SK-N-SH (cell line): ENCODE measurements around the gene DTNBP1.

ENCODE experiments used
- CTCF ChIP-seq: fragments of 200-600 bp; sonication (generic); IDR thresholded peaks from 2 replicates; pipeline ENCODE4 v1.6.1; 2017; ENCODE audit warnings: antibody characterized with exemption, mild to moderate bottlenecking, moderate library complexity
- EP300 ChIP-seq, 2 experiments: IDR thresholded peaks; 2 replicates each; pipeline versions ENCODE4 v1.4.0 to v1.6.1; 2012; ENCODE audit warnings: borderline replicate concordance in 1 of 2, low read depth in 1 of 2, low read length in 1 of 2
- GATA2 ChIP-seq: sonication (generic); formaldehyde crosslinking; IDR thresholded peaks from 2 replicates; pipeline ENCODE4 v1.5.0; 2020; ENCODE audit warnings: mild to moderate bottlenecking, missing genetic modification reagents
- MEF2A ChIP-seq: IDR thresholded peaks from 2 replicates; pipeline ENCODE4 v1.4.0; 2012; ENCODE audit warnings: low read depth, borderline replicate concordance
- YY1 ChIP-seq: IDR thresholded peaks from 2 replicates; pipeline ENCODE4 v1.4.0; 2012; ENCODE audit warnings: low read depth, mild to moderate bottlenecking

DNA sequence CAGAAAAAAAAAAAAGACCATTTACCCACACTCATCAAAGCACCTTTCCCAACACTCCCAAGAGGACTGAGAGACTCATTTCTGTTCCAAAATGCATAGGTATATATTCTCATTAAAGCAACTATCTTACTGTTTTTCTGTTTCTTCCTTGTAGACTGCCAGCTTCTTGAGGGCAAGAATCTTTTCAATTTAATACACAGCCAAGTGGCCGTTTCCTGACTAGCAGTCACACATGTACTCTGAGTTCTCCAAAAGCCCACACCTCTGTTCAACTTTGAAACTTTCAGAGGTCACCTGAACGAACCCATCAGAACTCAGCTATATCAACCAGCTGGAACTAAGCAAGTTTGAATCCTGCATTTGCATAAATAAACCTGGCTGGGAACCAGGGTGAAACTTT is 92.7 kb downstream of the DTNBP1 start:
- TF ChIP-seq GATA2 (CRISPR knock-in tag), result no peak
- TF ChIP-seq CTCF, result no peak
- TF ChIP-seq MEF2A, result no peak
- no peak for TF ChIP-seq EP300 (IDR thresholded peaks at IDR 0.05; ENCODE audit: borderline replicate concordance in 1 of 2, low read depth in 1 of 2, low read length in 1 of 2)
- TF ChIP-seq YY1, result no peak
